GM12878 (cell line): ENCODE results near the gene RALGAPA1. TPM values are rescaled to one million over a fixed set of nuclear protein-coding genes. Genes with fewer than 3 reads are reported as not detected.

Experiments used
- ATAC-seq: fragments of 200-7000 bp; cut with Tn5 transposase; 3 replicates; pipeline ENCODE4 v1.9.1; 2020; ENCODE audit warnings: mild to moderate bottlenecking, moderate library complexity
- BruUV-seq: library from RNA; stranded (reverse); fragments of 400-500 nt; replicated peaks from 2 replicates; lab custom pipeline; 2021; lab: Mats Ljungman, UMichigan
- CTCF ChIA-PET: fragments of 300-600 bp; sonication (Branson Sonifier 250); formaldehyde crosslinking; extraction: SDS; loops from one replicate; lab custom pipeline; 2021; ENCODE audit warnings: inconsistent platforms; lab: Yijun Ruan, JAX
- POLR2A ChIA-PET: fragments of 350-600 bp; formaldehyde crosslinking; extraction: SDS; loops from one replicate; lab custom pipeline; 2021; ENCODE audit warnings: inconsistent platforms; lab: Charles Lee
- RAD21 ChIA-PET: fragments of 300-600 bp; sonication (Branson Sonifier 250); formaldehyde crosslinking; loops from one replicate; lab custom pipeline; 2023; ENCODE audit warnings: antibody characterized with exemption; ENCODE audit not compliant: unreplicated experiment; lab: Charles Lee
- SMC1A ChIA-PET: fragments of 300-600 bp; sonication (Branson Sonifier 250); formaldehyde crosslinking; loops from one replicate; lab custom pipeline; 2023; ENCODE audit not compliant: unreplicated experiment, uncharacterized antibody; lab: Charles Lee
- DNase-seq: peaks from one replicate; pipeline ENCODE4 v3.0.0-alpha.2; 2011; ENCODE audit warnings: low read depth, low spot score
- FAIRE-seq: peaks from 3 replicates; lab custom pipeline; 2011; peaks lifted over from hg19 to GRCh38; lab: Jason Lieb, UNC
- H2AFZ ChIP-seq: 2 replicates; pipeline ENCODE4 v1.6.0; 2011; ENCODE audit warnings: low read depth, low read length, control low read depth; ENCODE audit not compliant: control insufficient read depth
- H3K27ac ChIP-seq: 2 replicates; pipeline ENCODE4 v1.5.1; 2011; ENCODE audit warnings: control low read depth; ENCODE audit not compliant: control insufficient read depth, insufficient read depth
- H3K27me3 ChIP-seq, 2 experiments: replicated peaks in 1 of 2; 2 replicates each; pipeline versions ENCODE4 v1.6.0 to v1.6.1; 2011; ENCODE audit warnings: low read length in 1 of 2; ENCODE audit not compliant: control insufficient read depth in 2 of 2, insufficient read depth in 2 of 2
- H3K36me3 ChIP-seq, 2 experiments: 2 replicates each; pipeline ENCODE4 v1.5.1; 2011; ENCODE audit warnings: low read length in 1 of 2; ENCODE audit not compliant: control insufficient read depth in 2 of 2, insufficient read depth in 2 of 2
- H3K4me1 ChIP-seq: 2 replicates; pipeline ENCODE4 v1.6.1; 2011; ENCODE audit warnings: mild to moderate bottlenecking, low read length, moderate library complexity, mixed read lengths; ENCODE audit not compliant: control insufficient read depth, insufficient read depth
- H3K4me2 ChIP-seq: 2 replicates; pipeline ENCODE4 v1.6.0; 2011; ENCODE audit warnings: control low read depth; ENCODE audit not compliant: control insufficient read depth, insufficient read depth
- H3K4me3 ChIP-seq: fragments of 200-600 bp; sonication (generic); 2 replicates; pipeline ENCODE4 v1.5.1; 2016
- H3K79me2 ChIP-seq: 2 replicates; pipeline ENCODE4 v1.6.0; 2011; ENCODE audit warnings: low read length; ENCODE audit not compliant: control insufficient read depth, insufficient read depth
- H3K9ac ChIP-seq: 2 replicates; pipeline ENCODE4 v1.8.0; 2011; ENCODE audit warnings: low read length, control low read depth, mixed read lengths; ENCODE audit not compliant: control insufficient read depth, insufficient read depth
- H3K9me3 ChIP-seq: replicated peaks from 3 replicates; pipeline ENCODE4 v1.5.1; 2011; ENCODE audit warnings: mild to moderate bottlenecking, low read length; ENCODE audit not compliant: control insufficient read depth, insufficient read depth
- H4K20me1 ChIP-seq: 2 replicates; pipeline ENCODE4 v1.6.0; 2011; ENCODE audit not compliant: control insufficient read depth, insufficient read depth
- DPF2 ChIP-seq: fragments of 450-650 bp; IDR thresholded peaks from 2 replicates; pipeline ENCODE4 v1.6.1; 2017; ENCODE audit warnings: mild to moderate bottlenecking
- HDAC6 ChIP-seq: fragments of 200-600 bp; sonication (generic); IDR thresholded peaks from one replicate; pipeline ENCODE4 v1.8.0; 2017; ENCODE audit warnings: antibody characterized with exemption; ENCODE audit not compliant: unreplicated experiment
- IRF4 ChIP-seq: IDR thresholded peaks from 2 replicates; pipeline ENCODE4 v1.6.1; 2011; ENCODE audit warnings: low read depth, low read length
- MTA2 ChIP-seq: fragments of 450-650 bp; IDR thresholded peaks from 2 replicates; pipeline ENCODE4 v1.6.1; 2016; ENCODE audit warnings: low read depth, mild to moderate bottlenecking, moderate library complexity
- POU2F2 ChIP-seq: IDR thresholded peaks from 3 replicates; pipeline ENCODE4 v1.6.1; 2011; ENCODE audit warnings: low read depth, mild to moderate bottlenecking, low read length, borderline replicate concordance
- PRDM15 ChIP-seq: fragments of 450-650 bp; formaldehyde crosslinking; IDR thresholded peaks from 2 replicates; pipeline ENCODE4 v1.4.0; 2020; ENCODE audit warnings: mild to moderate bottlenecking, moderate library complexity
- STAT1 ChIP-seq: fragments of 450-650 bp; conservative IDR thresholded peaks from 2 replicates; pipeline ENCODE4 v1.6.1; 2014; ENCODE audit warnings: antibody characterized with exemption, mild to moderate bottlenecking
- ZNF274 ChIP-seq: IDR thresholded peaks from one replicate; pipeline ENCODE4 v1.8.0; 2011; ENCODE audit not compliant: insufficient read length, insufficient read depth
- ZNF687 ChIP-seq: fragments of 450-650 bp; IDR thresholded peaks from 2 replicates; pipeline ENCODE4 v1.6.1; 2017; ENCODE audit warnings: mild to moderate bottlenecking, moderate library complexity
- WGBS: methylation state at CpG from one replicate; pipeline ENCODE4 v1.1.6; 2016; ENCODE audit warnings: low lambda C conversion rate; ENCODE audit not compliant: insufficient replicate concordance, insufficient coverage; ENCODE audit errors: missing lambda C conversion rate; 5-methylcytosine and 5-hydroxymethylcytosine counted together
- in situ Hi-C: fragments of 300-500 bp; cut with MboI; formaldehyde crosslinking; loops from 9 replicates; pipeline ENCODE4 v1.14.3; 2018; ENCODE audit warnings: mixed read lengths
- intact Hi-C: fragments of 100-400 bp; cut with micrococcal nuclease; formaldehyde crosslinking; loops from one replicate; pipeline ENCODE4 v1.14.2; 2022; ENCODE audit not compliant: unreplicated experiment
- polyA plus RNA-seq, 11 experiments: library from polyadenylated mRNA; depleted of rRNA in 4 of 11; unstranded in 6 of 11; stranded (reverse) in 5 of 11; fragments of >200 nt; fragmentation: Nextera tagmentation in 4 of 11; fragmentation: Illumina TruSeq in 1 of 11; extraction: Ambion mirVana in 4 of 11; extraction: Trizol in 1 of 11; gene quantifications; 1 replicate in 1 of 11; 2 replicates in 10 of 11; pipeline versions ENCODE4 v1.2.1 to v1.2.3, GENCODE V29; 2011 to 2016; ENCODE audit warnings: inconsistent platforms in 2 of 11, missing spikeins in 2 of 11, low read depth in 1 of 11
- total RNA-seq, 4 experiments: library from RNA; depleted of rRNA in 3 of 4; stranded (reverse); fragments of >200 nt in 3 of 4; fragmentation: Illumina TruSeq in 1 of 4; extraction: Trizol in 1 of 4; gene quantifications; 2 replicates each; pipeline versions ENCODE4 v1.2.1 to v1.2.3, GENCODE V29; 2013 to 2021
- TF ChIP-seq, protein P1 (sequence below): fragments of 450-650 bp; IDR thresholded peaks from 2 replicates; pipeline ENCODE4 v1.6.1; 2017; ENCODE audit warnings: low read depth, mild to moderate bottlenecking, moderate library complexity
- TF ChIP-seq, protein P2 (sequence below): fragments of 450-650 bp; IDR thresholded peaks from 2 replicates; pipeline ENCODE4 v1.6.1; 2017; ENCODE audit warnings: mild to moderate bottlenecking, low read depth, inconsistent platforms; ENCODE audit not compliant: poor library complexity, severe bottlenecking

The RALGAPA1 gene
- total and polyA plus RNA-seq, 10 of the 15 experiments (the other 5 are each of a cell fraction or from before 2014, with no cell fraction given), result 5.6 to 26.7 (median 14.7) TPM

- FAIRE-seq (no peak), ATAC-seq (no peak), DNase-seq (no peak)
- POLR2A ChIA-PET, result no interaction called here
- Histone ChIP-seq H3K79me2 (no peaks in the 10 kb centered on the region), H3K9me3 (no peaks in the 10 kb centered on the region), H3K4me1 (no peaks in the 10 kb centered on the region), H3K4me3 (no peak overlapping the region), H3K4me2 (no peak overlapping the region), H3K27me3 (no peaks in the 10 kb centered on the region), H2AFZ (no peak overlapping the region), H4K20me1 (no peaks in the 10 kb centered on the region)
- RAD21 ChIA-PET, result no interaction called here
- SMC1A ChIA-PET, result interaction anchor here (1.0 kb wide), 1 partner anchor 9 kb away, joined by 3 read pairs; no protein-coding TSS in a partner anchor
- WGBS, result 88% methylated on average over 1 of the region's 1 CpG
- in situ Hi-C loops, result no loop called here
- TF ChIP-seq MTA2, result no peak
- TF ChIP-seq HDAC6, result no peak
- no peak for TF ChIP-seq ZNF687
- no peak for TF ChIP-seq STAT1
- TF ChIP-seq IRF4, result no peak
- no peak for TF ChIP-seq PRDM15 (CRISPR knock-in tag)
- TF ChIP-seq DPF2, result no peak
- TF ChIP-seq ZNF274, result no peak
- TF ChIP-seq, protein P1, sequence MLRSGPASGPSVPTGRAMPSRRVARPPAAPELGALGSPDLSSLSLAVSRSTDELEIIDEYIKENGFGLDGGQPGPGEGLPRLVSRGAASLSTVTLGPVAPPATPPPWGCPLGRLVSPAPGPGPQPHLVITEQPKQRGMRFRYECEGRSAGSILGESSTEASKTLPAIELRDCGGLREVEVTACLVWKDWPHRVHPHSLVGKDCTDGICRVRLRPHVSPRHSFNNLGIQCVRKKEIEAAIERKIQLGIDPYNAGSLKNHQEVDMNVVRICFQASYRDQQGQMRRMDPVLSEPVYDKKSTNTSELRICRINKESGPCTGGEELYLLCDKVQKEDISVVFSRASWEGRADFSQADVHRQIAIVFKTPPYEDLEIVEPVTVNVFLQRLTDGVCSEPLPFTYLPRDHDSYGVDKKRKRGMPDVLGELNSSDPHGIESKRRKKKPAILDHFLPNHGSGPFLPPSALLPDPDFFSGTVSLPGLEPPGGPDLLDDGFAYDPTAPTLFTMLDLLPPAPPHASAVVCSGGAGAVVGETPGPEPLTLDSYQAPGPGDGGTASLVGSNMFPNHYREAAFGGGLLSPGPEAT, result no peak
- no peak for TF ChIP-seq POU2F2
- TF ChIP-seq, protein P2, sequence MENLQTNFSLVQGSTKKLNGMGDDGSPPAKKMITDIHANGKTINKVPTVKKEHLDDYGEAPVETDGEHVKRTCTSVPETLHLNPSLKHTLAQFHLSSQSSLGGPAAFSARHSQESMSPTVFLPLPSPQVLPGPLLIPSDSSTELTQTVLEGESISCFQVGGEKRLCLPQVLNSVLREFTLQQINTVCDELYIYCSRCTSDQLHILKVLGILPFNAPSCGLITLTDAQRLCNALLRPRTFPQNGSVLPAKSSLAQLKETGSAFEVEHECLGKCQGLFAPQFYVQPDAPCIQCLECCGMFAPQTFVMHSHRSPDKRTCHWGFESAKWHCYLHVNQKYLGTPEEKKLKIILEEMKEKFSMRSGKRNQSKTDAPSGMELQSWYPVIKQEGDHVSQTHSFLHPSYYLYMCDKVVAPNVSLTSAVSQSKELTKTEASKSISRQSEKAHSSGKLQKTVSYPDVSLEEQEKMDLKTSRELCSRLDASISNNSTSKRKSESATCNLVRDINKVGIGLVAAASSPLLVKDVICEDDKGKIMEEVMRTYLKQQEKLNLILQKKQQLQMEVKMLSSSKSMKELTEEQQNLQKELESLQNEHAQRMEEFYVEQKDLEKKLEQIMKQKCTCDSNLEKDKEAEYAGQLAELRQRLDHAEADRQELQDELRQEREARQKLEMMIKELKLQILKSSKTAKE, result no peak
- TF ChIP-seq, all 136 proteins: peak for 0
- intact Hi-C loops, result no loop called here
- BruUV-seq, result no TSS peak
- no peak overlapping the region for H3K27ac ChIP-seq
- H3K9ac ChIP-seq, result no peak overlapping the region
- no peaks in the 10 kb centered on the region for H3K36me3 ChIP-seq
- CTCF ChIA-PET, result interaction anchor here (0.7 kb wide), 1 partner anchor 45 kb away, joined by 4 read pairs; no protein-coding TSS in a partner anchor
Measured at GRCh38 chr14:35740215-35740614, 68.9 kb downstream of the RALGAPA1 start.
